LNCaP clone FGC (cell line): Measurements from ENCODE around the gene FGD2.

Source experiments
- DNase-seq: peaks from one replicate; pipeline ENCODE4 v3.0.0-alpha.2; 2011; ENCODE audit warnings: low read depth
- H3K4me3 ChIP-seq: 2 replicates; pipeline ENCODE4 v1.5.1; 2011; ENCODE audit warnings: mild to moderate bottlenecking, low read depth, low read length, control low read depth
- CTCF ChIP-seq: IDR thresholded peaks from 2 replicates; pipeline ENCODE4 v1.5.1; 2012; ENCODE audit warnings: mild to moderate bottlenecking; ENCODE audit not compliant: control insufficient read depth, insufficient read depth; ENCODE audit errors: extremely low read depth

Gene FGD2

GRCh38 chr6:37005061-37005810, at the start of gene FGD2:
TSS of gene FGD2 (plus strand) at chr6:37005655. CDS start at chr6:37005818, 163 bp downstream.
- no peak for TF ChIP-seq CTCF
- DNase-seq = no peak
- H3K4me3 ChIP-seq = no peak within 1 kb of the TSS

GRCh38 chr6:36955671-36956445, 49.6 kb upstream of the FGD2 start:
- H3K4me3 ChIP-seq = no peak overlapping the region
- no peak for DNase-seq
- no peak for TF ChIP-seq CTCF

- DNase-seq = no peak
- TF ChIP-seq CTCF = no peak
- no peak overlapping the region for H3K4me3 ChIP-seq
These were observed 49.0 kb upstream of the FGD2 start for GRCh38 chr6:36956446-36956820.

GRCh38 chr6:36957773-36958271, 47.6 kb upstream of the FGD2 start:
- no peak overlapping the region for H3K4me3 ChIP-seq
- no peak for DNase-seq

GRCh38 chr6:36958775-36959554, 46.5 kb upstream of the FGD2 start:
- no peak for DNase-seq
- H3K4me3 ChIP-seq = no peak overlapping the region
- TF ChIP-seq CTCF = no peak

More at GRCh38 chr6:36957773-36958271, 47.6 kb upstream of the FGD2 start:
- TF ChIP-seq CTCF = no peak

GRCh38 chr6:36959555-36960250, 45.8 kb upstream of the FGD2 start:
- no peak overlapping the region for H3K4me3 ChIP-seq
- no peak for TF ChIP-seq CTCF
- DNase-seq = no peak
